HPDE6-E6E7 (cell line): Measurements from ENCODE around the gene TEX44.

ENCODE experiments used
- DNase-seq: peaks from one replicate; pipeline ENCODE4 v3.0.0; 2011; ENCODE audit warnings: missing footprints; ENCODE audit errors: extremely low spot score

Gene TEX44

GRCh38 chr2:231604685-231605606, 12.3 kb downstream of the TEX44 start:
- DNase-seq: peak; percentile 95

DNA sequence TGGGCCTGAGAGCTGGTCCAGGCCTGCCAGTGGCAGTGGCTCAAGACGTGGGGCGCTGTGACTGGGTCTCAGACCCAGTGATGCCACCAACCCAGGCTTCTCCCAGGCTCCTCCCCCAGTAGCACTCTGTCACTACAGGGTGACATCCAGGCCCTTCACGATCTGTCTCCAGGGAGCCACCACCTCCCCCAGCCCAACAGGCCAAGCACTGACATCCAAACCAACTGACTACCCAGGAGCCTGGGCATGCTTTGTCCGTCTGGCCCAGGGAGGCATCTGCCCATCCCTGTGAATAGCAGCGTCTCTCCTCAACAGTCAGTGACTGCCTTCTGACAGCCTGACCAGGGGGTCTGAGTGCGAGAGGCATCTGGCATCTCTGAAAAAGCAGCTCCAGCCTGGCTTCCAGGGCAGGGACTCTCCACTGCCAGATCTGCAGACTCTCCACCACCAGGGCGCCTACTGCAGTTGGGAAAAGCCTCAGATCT, 13.0 kb downstream of the TEX44 start:
- DNase-seq: no peak

DNA sequence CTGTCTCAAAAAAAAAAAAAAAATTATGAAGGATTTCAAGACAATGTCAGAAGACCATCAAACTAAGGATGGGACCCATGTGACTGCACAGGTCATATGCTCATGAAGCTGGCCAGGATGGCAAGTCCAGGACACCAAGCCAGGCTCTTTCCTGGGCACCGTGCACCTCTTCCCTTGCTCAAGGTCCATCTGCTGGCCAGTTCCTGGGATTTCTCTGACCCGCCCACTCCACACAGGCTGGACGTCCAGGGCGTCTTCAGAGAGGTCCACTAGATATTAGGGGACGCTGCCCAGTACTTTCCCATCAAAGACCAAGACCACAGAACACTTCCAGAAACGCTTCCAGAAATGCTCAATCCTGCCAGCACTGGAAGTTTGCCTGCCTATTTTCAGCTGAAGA, 14.3 kb downstream of the TEX44 start:
- no peak for DNase-seq

GRCh38 chr2:231611273-231612108, 18.8 kb downstream of the TEX44 start:
- DNase-seq: peak; percentile 95

GRCh38 chr2:231612109-231612455, 19.4 kb downstream of the TEX44 start:
- peak; percentile 80 for DNase-seq

DNA sequence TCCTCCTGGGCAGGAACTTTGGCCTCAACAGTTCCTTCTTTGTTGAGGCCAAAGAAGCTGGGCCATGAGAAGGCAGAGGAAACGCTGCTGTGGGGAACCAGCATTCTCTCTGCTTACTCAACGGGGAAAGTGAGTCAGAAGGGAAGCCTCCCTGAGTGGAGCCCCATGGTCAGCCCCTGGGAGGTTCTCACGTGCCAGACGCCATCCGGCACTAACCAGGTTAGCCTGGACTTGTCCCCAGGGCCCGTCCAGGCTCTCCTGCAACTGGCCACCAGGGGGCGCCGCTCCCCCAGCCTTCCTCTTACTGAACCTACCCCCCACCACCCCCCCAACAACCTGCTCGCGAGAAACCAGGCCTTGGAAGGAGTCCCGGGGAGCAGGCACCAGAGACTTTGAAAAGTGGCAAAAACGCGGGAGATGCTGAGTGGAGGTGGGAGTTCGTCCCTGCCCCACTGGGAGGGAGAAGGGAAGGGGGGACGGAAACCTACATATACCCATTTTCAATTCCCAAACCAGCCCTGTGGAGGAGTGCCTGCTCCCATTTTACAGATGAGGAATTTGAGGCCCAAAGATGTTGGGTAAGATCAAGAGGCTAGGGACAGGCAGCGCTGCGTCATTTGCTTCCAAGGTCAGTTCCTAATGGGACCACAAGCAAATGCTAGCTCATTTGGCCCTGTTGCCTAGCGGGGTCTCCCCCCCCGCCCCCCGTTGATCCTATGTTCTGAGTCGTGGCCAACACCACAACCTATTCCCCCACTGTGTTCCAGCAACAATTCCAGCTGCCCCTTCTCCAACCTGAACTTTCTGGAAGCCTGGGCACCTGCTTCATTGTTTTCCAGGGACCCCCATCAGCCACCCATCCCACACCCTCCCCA, 20.0 kb downstream of the TEX44 start:
- peak; percentile 88 for DNase-seq

GRCh38 chr2:231613331-231613662, 20.6 kb downstream of the TEX44 start:
- no peak for DNase-seq

DNA sequence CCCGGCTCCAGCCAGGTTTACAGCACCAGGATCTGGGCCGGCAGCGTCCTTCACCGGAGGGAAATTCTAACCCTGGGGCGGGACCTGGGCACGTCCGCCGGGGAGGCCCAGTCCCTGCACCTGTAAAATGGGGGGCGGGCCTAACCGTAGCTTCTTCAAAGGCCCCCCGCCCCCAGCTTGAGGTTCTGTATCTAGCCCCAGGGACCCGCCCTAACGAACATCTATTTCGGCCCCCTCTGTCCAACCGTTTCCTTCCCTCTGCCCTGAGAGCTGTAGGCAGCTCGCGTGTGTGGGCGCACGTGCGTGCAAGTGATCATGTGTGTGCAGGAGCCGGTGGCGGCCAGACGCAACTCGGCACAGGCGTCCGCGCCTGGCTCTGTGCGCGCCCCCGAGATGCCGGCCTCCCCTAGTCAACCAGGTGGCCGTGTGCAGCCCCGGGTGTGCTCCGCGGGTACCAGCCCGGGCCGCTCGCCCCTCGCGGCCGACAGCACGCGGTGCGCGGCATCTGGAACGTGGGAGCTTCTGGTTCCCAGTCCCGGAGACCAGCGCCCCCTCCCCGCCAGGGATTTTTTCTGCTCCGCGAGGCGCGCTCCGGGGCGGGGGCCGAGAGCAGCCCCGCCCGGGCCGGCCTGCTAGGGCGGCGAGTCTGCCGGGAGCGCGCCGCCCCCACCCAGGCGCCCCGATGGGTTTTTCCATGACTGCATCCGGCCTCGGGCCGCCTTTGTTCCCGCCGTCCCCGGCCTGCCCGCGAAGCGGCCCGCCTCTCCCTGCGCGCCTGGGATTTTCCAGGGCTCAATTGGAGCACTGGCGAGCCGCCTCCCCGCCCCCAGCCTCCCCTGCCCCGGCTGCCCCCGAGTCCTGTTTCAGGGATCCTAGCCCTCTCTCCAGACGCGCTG, 21.2 kb downstream of the TEX44 start:
- peak; percentile 73 for DNase-seq

- DNase-seq: no peak
These were observed 21.9 kb downstream of the TEX44 start for GRCh38 chr2:231614559-231615057.

DNA sequence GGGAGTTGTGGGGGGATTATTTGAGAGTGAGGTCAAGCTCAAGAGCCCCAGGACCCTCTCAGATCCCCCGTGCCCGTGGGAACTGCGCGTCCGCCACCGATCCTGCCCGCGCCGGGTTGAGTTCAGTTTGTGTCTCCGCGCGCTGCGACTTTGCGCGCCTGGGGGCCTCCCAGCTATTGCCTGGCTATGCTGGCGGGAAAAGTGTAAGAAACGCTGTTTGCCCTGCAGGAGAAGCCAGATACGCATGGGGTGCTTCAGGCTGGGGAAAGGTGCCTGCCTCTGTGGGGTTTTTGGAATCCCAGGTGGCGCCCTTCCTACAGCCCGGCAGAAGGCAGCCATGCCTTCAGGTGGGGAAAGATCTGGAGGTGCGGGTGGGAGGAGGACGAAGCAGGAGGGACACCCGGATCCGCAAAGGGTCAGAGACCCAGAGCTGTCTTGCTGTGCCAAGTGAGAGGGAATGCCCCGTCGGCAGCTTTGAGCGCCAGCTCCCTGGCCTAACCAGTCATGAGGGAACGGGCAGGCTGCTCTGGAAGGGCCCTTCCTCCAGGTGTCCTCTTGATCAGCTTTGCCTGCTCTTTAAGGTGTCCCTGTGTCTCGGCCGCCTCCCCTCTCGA, 22.5 kb downstream of the TEX44 start:
- DNase-seq: no peak

DNA sequence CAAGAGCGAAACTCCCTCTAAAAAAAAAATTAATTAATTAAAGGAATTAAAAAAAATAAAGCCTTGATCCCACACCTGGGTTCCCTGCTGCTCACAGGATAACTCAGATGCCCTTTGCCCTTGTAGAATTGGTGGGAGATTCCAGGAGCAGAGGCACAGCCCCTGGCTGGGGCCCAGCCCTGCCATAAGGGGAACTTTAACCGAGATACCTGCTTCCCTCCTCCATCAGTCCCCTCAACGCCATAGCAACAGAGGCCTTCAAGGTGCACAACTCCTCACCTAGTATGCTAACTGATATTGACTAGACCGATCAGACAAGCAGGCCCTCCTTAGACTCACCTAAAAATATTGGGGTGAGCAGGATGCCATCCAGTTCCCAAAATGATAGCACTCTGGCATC, 23.6 kb downstream of the TEX44 start:
- DNase-seq: no peak

DNA sequence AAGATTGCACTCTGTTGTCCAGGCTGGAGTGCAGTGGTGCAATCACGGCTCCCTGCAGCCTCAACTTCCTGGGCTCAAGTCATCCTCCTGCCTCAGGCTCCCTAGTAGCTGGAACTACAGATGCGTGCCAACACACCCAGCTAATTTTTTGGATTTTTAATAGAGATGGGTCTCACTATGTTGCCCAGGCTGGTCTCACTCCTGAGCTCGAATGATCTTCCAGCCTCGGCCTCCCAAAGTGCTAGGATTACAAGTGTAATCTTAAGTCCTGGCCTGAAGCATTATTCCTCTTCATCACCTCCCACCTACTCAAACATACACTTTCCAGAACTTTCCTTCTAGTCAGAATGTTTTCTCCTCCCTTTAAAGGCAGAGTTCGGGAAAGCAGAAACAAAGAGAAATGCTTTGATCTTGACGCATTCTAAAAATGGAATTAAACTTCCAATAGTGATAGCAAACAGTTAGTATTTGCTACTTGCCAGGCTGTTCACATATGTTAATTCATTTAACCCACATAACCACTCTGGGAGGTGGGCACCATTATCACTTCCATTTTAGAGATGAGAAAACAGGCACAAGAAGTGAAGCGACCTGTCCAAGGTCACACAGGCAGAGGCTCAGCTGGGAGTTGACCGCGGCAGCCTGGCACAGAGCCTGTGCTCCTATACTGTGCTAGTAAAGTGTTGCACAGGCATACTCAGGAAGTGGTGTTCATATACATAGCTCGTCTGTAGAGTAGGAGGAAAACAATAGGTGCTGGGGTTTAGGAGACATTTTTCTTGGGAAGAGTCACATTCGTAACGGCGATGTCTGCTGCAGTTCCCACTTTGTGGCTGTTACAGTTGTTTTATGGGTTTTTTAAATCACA, 24.6 kb downstream of the TEX44 start:
- no peak for DNase-seq

DNA sequence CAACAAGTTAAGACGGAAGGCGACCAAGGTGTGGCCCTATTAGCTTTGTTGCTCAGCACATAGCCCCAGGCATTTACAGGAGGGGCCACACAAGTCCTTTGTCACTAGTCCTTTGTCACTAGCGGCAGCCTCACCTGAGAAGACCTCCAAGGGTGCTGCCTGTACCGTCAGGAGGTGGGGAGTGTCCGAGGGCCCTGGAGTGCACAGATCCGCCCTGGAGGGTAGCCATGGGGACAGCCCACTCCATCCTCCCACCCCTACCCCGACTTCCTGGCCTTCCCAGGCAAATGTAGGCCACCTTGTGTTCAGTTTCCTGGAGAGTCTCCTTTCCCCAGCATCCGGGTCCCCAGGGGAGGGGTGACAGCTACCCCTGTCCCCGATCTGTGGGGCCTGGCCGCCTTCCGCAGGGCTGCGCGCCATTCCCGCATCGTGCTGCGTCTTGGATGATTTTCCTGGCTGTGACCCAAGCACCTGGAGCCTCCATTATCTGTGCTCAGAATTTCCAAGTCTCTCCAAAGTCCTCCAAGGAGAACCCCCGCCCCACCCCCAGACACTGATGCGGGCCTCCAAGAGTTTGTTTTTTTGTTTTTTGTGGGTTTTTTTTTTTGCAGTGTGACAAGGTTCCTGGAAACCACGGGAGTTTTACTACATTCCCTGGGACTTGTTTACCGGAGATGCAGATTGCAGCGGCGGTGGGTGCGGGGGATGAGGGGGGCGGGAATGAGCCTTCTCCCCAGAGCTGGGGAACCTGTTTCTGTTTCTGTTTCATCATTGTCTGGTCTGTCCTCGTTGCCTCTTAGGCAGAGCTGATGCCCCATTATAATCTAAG, 28.6 kb downstream of the TEX44 start:
- DNase-seq: no peak

DNA sequence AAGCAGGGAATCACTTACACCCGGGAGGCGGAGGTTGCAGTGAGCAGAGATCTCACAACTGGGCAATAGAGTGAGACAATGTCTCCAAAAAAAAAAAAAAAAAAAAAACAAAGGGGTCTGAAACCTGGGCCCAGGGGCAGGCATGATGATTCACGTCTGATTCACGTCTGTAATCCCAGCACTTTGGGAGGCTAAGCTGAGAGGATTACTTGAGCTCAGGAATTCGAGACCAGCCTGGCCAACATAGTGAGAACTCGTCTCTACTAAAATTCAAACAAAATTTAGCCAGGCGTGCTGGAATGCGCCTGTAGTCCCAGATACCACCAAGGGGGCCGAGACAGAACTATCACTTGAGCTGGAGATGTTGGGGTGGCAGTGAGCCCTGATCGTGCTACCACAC, 30.3 kb downstream of the TEX44 start:
- DNase-seq: no peak

DNA sequence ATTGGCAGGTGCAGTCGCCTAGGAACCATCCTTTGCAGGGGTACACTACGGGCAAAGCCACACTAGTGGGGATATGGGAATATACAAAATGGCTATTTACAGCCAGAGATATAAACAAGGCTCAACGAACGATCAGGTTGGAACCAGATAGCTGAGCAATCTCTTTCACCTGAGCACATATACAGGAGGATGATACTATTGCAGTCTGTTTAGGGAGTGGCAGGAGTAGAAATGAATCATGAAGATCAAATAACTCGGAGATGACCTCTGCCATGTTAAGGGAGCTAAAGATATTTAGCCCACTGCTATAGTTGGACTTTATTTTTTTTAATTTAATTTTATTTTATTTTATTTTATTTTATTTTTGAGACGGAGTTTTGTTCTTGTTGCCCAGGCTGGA, 33.8 kb downstream of the TEX44 start:
- no peak for DNase-seq

DNA sequence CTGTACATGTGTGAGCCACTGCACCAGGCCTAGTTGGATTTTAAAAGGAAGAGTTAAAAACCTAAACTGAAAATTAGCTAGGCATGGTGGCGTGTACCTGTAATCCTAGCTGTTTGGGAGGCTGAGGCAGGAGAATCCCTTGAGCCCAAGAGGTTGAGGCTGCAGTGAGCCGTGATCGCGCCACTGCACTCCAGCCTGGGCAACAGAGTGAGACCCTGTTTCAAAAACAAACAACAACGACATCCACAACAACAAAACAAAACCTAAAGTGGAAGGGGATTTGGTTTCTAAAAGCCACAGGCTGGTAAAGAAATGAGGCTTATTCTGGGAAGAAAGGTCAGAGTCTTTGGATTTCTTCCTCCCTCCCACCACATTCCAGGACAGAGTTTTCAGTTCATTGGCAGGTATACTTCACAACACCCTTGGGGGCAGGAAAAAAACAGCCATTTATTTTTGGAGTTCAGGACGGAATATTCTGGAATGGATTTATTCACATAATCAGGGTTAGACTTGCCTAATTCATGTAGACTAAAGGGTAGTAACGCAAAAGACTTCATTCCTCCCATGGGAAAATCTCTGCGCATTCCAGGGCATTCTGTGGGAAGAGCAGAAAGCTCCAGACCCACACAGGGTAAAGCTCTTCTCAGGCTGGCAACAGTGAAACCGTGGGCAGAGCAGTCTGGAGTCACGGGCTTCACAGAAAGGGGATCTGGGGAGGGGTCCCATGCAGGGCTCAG, 34.9 kb downstream of the TEX44 start:
- DNase-seq: no peak

DNA sequence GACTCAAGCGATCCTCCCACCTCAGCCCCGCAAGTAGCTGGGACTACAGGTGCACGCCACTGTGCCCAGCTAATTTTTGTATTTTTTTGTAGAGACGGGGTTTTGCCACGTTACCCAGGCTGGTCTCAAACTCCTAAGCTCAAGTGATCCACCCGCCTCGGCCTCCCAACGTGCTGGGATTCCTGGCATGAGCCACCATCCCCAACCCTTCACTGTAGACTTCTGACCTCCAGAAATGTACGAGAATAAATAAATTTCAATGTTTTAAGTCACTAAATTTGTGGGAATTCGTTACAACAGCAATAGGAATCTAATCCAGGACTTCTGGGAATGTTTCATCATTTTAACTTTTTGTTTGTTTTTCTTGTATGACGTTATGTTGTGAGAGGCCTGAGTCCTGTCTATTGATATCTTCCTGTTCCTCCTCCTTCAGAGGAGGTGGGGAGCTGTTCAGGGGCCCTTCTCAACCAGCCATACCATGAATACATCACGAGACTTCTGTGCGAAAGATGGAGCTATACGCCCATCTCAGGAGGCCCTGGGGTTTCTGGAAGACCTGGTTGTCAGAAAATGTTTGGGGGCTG, 40.0 kb downstream of the TEX44 start:
- no peak for DNase-seq
